Measurements from ENCODE around the gene DLST.

Gene DLST

DNA sequence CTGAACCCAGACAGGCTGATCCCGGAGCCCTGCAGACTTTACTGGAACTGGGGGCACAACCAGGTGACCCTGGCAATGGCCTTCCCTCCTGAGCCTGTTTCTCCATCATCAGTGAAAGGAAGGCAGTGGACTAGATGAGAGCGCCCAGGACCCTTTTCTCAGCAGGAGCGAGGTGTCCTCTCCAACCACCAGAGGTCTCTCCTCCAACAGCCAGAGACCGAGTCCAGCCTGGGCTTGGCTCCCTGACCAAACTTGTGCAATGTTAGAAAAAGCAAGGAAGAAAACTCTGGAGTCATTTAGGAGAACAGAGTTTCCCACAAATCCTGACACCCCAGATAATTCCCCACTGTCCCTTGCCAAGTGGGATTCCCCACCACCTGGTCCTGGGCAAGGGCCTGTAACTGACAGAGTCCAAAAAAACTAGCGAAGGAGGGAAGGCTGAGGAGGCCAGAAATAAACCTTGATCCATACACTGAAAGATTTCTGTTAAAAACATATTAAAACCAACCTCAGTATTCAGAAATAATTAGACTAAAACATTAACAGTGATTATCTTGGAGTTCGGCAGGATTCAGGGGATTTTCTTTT, 32.4 kb downstream of the DLST start:
- peak overlapping the region in 3 of 5 donors; percentile 30 to 43 (median 42) for H3K9ac ChIP-seq (ENCODE audit: low read length in 5 of 5)
- H3K4me3 ChIP-seq (ENCODE audit: low read depth in 1 of 5, low read length in 5 of 5): no peak overlapping the region
- no peaks in the 10 kb centered on the region for H3K9me3 ChIP-seq (ENCODE audit: control insufficient read depth in 5 of 5, low read length in 5 of 5)
- peaks cover 18 to 44% (median 36%) of the 10 kb centered on the region in 5 donors for H3K4me1 ChIP-seq (ENCODE audit: control insufficient read depth in 5 of 5, insufficient read depth in 5 of 5, low read length in 5 of 5)
- peak overlapping the region; percentile 54 for H3K27ac ChIP-seq (ENCODE audit: low read depth, low read length)
- peaks cover 0 to under 1% (median 0%) of the 10 kb centered on the region in 5 donors for H3K36me3 ChIP-seq (ENCODE audit: control insufficient read depth in 5 of 5, insufficient read depth in 5 of 5, low read length in 5 of 5)
- H3K27me3 ChIP-seq (ENCODE audit: control insufficient read depth in 5 of 5, insufficient read depth in 4 of 5, low read length in 5 of 5): no peaks in the 10 kb centered on the region

DNA sequence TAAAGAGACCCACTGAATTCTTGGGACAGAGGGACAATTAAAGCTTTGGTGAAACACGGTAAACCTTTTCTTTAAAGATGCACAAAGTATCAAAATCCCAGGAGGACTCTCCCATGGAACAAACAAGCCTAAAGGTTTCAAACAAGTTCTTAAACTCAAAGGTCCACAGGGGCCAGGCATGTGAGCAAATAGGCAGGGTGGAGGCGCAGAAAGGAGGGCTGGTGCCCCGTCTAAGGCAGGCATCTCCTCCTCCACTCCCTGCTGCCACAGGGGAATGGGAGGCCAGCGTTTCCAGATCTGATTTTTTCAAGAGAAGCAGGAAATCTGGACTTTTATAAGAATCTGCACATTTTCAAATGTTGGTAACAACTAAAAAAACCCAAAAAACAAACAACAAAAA, 33.7 kb downstream of the DLST start:
- H3K27me3 ChIP-seq (ENCODE audit: control insufficient read depth in 5 of 5, insufficient read depth in 4 of 5, low read length in 5 of 5): no peaks in the 10 kb centered on the region
- no peak overlapping the region for H3K4me3 ChIP-seq (ENCODE audit: low read depth in 1 of 5, low read length in 5 of 5)
- peaks cover 18 to 43% (median 36%) of the 10 kb centered on the region in 5 donors for H3K4me1 ChIP-seq (ENCODE audit: control insufficient read depth in 5 of 5, insufficient read depth in 5 of 5, low read length in 5 of 5)
- no peaks in the 10 kb centered on the region for H3K9me3 ChIP-seq (ENCODE audit: control insufficient read depth in 5 of 5, low read length in 5 of 5)
- H3K36me3 ChIP-seq (ENCODE audit: control insufficient read depth in 5 of 5, insufficient read depth in 5 of 5, low read length in 5 of 5): peaks cover 0 to 4% (median 0%) of the 10 kb centered on the region in 5 donors
- peak overlapping the region; percentile 33 for H3K27ac ChIP-seq (ENCODE audit: low read depth, low read length)
- H3K9ac ChIP-seq (ENCODE audit: low read length in 5 of 5): no peak overlapping the region

DNA sequence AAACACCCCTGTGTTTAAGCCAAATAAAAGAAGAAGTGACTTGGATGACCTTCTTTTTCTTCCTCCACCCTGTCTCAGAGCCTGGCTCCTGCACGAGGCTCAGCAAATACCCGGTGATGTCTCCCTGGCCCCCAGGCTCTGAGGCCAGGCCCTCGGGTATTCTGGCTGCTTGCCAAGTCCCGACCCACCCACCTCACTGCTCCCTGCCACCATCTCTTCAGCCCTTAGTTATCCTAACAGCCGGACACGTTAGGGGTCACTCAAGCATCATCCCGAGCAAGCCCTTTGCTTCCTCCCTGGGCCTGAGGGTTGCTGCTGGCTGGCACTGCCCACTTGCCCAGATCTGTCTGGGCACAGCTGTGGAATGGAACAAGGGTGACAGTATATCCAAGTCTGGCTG, 34.1 kb downstream of the DLST start:
- Histone ChIP-seq H3K4me3 (ENCODE audit: low read depth in 1 of 5, low read length in 5 of 5) (no peak overlapping the region), H3K27me3 (ENCODE audit: control insufficient read depth in 5 of 5, insufficient read depth in 4 of 5, low read length in 5 of 5) (no peaks in the 10 kb centered on the region), H3K9me3 (ENCODE audit: control insufficient read depth in 5 of 5, low read length in 5 of 5) (no peaks in the 10 kb centered on the region), H3K27ac (ENCODE audit: low read depth, low read length) (no peak overlapping the region), H3K36me3 (ENCODE audit: control insufficient read depth in 5 of 5, insufficient read depth in 5 of 5, low read length in 5 of 5) (peaks cover 0 to 4% (median 0%) of the 10 kb centered on the region in 5 donors), H3K9ac (ENCODE audit: low read length in 5 of 5) (no peak overlapping the region), H3K4me1 (ENCODE audit: control insufficient read depth in 5 of 5, insufficient read depth in 5 of 5, low read length in 5 of 5) (peaks cover 18 to 40% (median 36%) of the 10 kb centered on the region in 5 donors)

DNA sequence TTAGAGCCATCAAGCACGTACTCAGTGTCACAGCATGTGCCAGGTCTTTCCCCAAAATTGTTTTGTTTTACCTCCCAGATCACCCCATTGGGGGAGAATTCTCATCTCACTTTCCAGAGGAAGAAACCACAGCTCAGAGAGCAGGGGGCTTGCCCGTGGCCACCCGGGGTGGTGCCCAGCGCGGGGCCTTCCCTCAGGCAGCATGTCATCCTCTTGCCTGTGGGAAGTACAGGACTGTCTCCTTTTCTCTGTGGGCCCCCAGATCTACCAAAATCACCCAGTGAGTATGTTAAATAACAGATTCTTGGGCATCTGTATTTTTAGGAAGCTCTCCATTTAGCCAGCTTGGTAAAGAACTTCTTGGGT, 35.4 kb downstream of the DLST start:
- Histone ChIP-seq H3K4me1 (ENCODE audit: control insufficient read depth in 5 of 5, insufficient read depth in 5 of 5, low read length in 5 of 5) (peaks cover 18 to 40% (median 36%) of the 10 kb centered on the region in 5 donors), H3K36me3 (ENCODE audit: control insufficient read depth in 5 of 5, insufficient read depth in 5 of 5, low read length in 5 of 5) (peaks cover 0 to 4% (median 0%) of the 10 kb centered on the region in 5 donors), H3K27ac (ENCODE audit: low read depth, low read length) (peak overlapping the region; percentile 75), H3K9me3 (ENCODE audit: control insufficient read depth in 5 of 5, low read length in 5 of 5) (no peaks in the 10 kb centered on the region), H3K9ac (ENCODE audit: low read length in 5 of 5) (peak overlapping the region in 4 of 5 donors; percentile 7 to 61 (median 50)), H3K4me3 (ENCODE audit: low read depth in 1 of 5, low read length in 5 of 5) (no peak overlapping the region), H3K27me3 (ENCODE audit: control insufficient read depth in 5 of 5, insufficient read depth in 4 of 5, low read length in 5 of 5) (no peaks in the 10 kb centered on the region)

DNA sequence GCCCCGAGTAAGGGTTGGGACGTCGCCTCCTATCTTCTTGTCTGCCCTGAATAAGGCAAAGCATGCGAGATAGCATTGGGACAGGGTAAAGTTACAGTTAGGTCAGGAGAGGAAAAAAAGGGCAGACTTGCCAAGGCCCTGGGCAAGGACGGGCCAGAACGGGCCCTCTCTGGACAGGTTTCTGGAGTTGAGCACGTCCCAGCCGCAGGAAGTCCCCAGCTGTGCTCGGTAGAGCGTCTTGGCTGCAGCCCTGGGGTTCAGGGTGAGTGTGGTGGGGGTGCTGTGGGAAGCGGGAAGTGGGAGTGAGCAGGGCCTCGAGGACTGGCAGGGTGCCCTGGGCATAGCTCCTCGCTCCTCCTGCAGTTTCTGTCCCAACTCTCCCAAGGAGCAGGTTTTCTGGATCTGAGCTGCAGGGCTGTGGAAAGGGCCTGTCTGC, 35.9 kb downstream of the DLST start:
- Histone ChIP-seq H3K4me1 (ENCODE audit: control insufficient read depth in 5 of 5, insufficient read depth in 5 of 5, low read length in 5 of 5) (peaks cover 18 to 45% (median 41%) of the 10 kb centered on the region in 5 donors), H3K27ac (ENCODE audit: low read depth, low read length) (peak overlapping the region; percentile 75), H3K9me3 (ENCODE audit: control insufficient read depth in 5 of 5, low read length in 5 of 5) (no peaks in the 10 kb centered on the region), H3K9ac (ENCODE audit: low read length in 5 of 5) (peak overlapping the region; percentile 7 to 61 (median 45)), H3K27me3 (ENCODE audit: control insufficient read depth in 5 of 5, insufficient read depth in 4 of 5, low read length in 5 of 5) (no peaks in the 10 kb centered on the region), H3K36me3 (ENCODE audit: control insufficient read depth in 5 of 5, insufficient read depth in 5 of 5, low read length in 5 of 5) (peaks cover 0 to 4% (median 0%) of the 10 kb centered on the region in 5 donors), H3K4me3 (ENCODE audit: low read depth in 1 of 5, low read length in 5 of 5) (no peak overlapping the region)

DNA sequence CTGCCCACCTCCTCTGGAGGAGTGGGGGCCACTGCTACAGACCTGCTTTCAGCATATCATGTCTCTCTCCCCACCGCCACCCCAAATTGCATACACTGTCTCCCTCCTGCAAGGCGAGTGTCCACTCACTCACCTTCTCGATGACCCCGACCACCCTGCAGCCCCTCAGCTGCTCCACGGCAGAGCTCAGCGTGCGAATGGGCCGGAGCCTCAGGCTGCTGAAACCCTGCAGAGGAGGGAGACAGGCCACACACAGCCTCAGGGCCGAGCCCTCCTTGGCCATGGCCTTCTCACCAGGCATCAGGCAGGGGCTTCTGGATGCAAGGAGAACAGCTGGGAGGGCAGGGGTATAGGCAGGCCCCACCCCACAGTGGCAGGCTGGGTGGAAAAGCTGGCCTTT, 36.7 kb downstream of the DLST start:
- Histone ChIP-seq H3K36me3 (ENCODE audit: control insufficient read depth in 5 of 5, insufficient read depth in 5 of 5, low read length in 5 of 5) (peaks cover 0 to 4% (median 0%) of the 10 kb centered on the region in 5 donors), H3K9ac (ENCODE audit: low read length in 5 of 5) (peak overlapping the region in 1 of 5 donors; percentile 35), H3K4me1 (ENCODE audit: control insufficient read depth in 5 of 5, insufficient read depth in 5 of 5, low read length in 5 of 5) (peaks cover 18 to 50% (median 46%) of the 10 kb centered on the region in 5 donors), H3K27me3 (ENCODE audit: control insufficient read depth in 5 of 5, insufficient read depth in 4 of 5, low read length in 5 of 5) (no peaks in the 10 kb centered on the region), H3K9me3 (ENCODE audit: control insufficient read depth in 5 of 5, low read length in 5 of 5) (no peaks in the 10 kb centered on the region), H3K27ac (ENCODE audit: low read depth, low read length) (no peak overlapping the region), H3K4me3 (ENCODE audit: low read depth in 1 of 5, low read length in 5 of 5) (no peak overlapping the region)

DNA sequence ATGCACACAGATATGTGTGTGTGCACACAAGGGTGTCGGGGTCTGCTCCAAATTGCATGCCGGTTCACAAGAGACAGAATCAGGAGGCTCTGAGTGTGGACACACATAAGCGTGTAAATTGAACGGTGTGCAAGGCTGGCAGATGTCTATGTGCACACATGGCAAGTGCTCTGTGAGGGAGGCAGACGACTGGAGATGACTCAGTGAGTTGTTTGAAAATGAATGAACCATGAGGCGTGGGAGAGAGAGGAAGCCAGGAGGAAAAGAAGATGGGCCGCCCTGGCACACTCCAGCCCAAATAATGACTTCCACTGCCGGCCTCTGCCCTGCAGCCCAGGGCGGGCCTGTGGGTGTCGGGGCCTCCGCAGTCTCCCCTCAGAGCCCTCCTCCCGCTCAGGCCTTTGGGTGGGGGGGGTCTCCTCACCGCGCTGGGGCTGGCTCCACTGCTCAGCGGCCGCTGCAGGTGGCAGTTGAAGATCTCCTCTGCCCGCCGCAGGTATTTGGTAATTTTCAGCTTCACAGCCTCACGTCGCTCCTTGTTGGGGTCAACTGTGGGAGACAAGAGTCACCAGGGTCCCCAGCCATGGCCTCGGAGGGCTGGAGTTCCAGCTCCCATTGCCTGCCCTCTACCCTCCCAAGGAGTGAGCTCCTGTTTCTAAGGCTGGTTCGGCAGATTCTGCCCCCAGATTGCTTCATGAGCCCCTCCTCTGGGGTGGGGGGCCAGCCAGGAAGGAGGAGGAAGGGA, 37.9 kb downstream of the DLST start:
- H3K27ac ChIP-seq (ENCODE audit: low read depth, low read length): no peak overlapping the region
- peak overlapping the region in 1 of 5 donors; percentile 35 for H3K9ac ChIP-seq (ENCODE audit: low read length in 5 of 5)
- H3K9me3 ChIP-seq (ENCODE audit: control insufficient read depth in 5 of 5, low read length in 5 of 5): no peaks in the 10 kb centered on the region
- H3K4me3 ChIP-seq (ENCODE audit: low read depth in 1 of 5, low read length in 5 of 5): no peak overlapping the region
- H3K27me3 ChIP-seq (ENCODE audit: control insufficient read depth in 5 of 5, insufficient read depth in 4 of 5, low read length in 5 of 5): no peaks in the 10 kb centered on the region
- H3K4me1 ChIP-seq (ENCODE audit: control insufficient read depth in 5 of 5, insufficient read depth in 5 of 5, low read length in 5 of 5): peaks cover 15 to 45% (median 41%) of the 10 kb centered on the region in 5 donors
- peaks cover 0 to 4% (median 0%) of the 10 kb centered on the region in 5 donors for H3K36me3 ChIP-seq (ENCODE audit: control insufficient read depth in 5 of 5, insufficient read depth in 5 of 5, low read length in 5 of 5)

DNA sequence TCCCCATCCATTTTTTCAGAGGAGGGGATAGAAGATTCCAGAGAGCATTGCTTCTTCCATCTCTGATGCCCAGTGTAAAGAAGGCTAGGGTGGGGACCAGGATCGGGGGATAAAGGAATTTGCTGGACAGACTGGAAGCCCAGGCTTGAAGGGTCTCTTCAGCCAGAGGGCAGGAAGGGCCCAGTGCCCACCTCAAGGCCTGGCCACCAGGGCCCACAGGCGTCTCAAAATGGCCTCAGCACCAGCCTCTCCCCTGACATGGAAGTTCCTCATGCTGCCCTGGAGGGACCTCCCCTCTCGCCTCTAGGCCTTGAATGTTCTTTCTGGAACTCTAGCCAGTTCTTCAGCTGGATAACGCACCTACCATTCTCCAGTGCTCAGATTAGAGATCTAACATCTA, 38.6 kb downstream of the DLST start:
- Histone ChIP-seq H3K27ac (ENCODE audit: low read depth, low read length) (no peak overlapping the region), H3K4me1 (ENCODE audit: control insufficient read depth in 5 of 5, insufficient read depth in 5 of 5, low read length in 5 of 5) (peaks cover 15 to 45% (median 41%) of the 10 kb centered on the region in 5 donors), H3K9ac (ENCODE audit: low read length in 5 of 5) (peak overlapping the region in 1 of 5 donors; percentile 35), H3K36me3 (ENCODE audit: control insufficient read depth in 5 of 5, insufficient read depth in 5 of 5, low read length in 5 of 5) (peaks cover 0 to 4% (median 0%) of the 10 kb centered on the region in 5 donors), H3K9me3 (ENCODE audit: control insufficient read depth in 5 of 5, low read length in 5 of 5) (no peaks in the 10 kb centered on the region), H3K27me3 (ENCODE audit: control insufficient read depth in 5 of 5, insufficient read depth in 4 of 5, low read length in 5 of 5) (no peaks in the 10 kb centered on the region), H3K4me3 (ENCODE audit: low read depth in 1 of 5, low read length in 5 of 5) (no peak overlapping the region)

DNA sequence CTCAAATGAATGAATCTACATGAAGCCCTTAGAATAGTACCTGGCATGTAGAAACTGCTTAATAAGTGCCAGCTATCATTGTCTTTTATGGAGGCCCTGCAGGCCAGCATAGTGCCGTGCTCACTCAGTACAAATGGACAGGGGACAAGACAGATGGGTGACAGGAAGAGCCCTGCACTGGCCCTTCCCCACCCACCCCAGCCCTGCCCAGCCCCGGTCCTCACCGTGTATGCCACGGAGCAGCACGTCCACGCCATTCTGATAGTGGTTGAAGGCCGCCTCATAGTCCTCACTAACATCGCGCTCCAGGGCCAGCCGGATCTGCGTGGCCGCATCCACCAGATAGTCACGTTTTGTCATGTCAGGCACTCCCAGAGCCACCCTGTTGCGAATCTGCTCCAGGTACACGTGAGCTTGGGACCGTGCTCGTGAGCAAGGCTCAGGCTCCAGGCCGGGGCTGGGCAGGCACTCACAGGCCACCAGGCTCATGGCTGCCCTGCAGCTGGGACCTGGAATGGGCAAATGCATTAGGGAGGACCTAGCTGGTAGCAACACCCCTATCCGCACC, 39.4 kb downstream of the DLST start:
- Histone ChIP-seq H3K4me1 (ENCODE audit: control insufficient read depth in 5 of 5, insufficient read depth in 5 of 5, low read length in 5 of 5) (peaks cover 15 to 38% (median 34%) of the 10 kb centered on the region in 5 donors), H3K9ac (ENCODE audit: low read length in 5 of 5) (no peak overlapping the region), H3K36me3 (ENCODE audit: control insufficient read depth in 5 of 5, insufficient read depth in 5 of 5, low read length in 5 of 5) (peaks cover 0 to 4% (median 0%) of the 10 kb centered on the region in 5 donors), H3K4me3 (ENCODE audit: low read depth in 1 of 5, low read length in 5 of 5) (no peak overlapping the region), H3K27ac (ENCODE audit: low read depth, low read length) (no peak overlapping the region), H3K27me3 (ENCODE audit: control insufficient read depth in 5 of 5, insufficient read depth in 4 of 5, low read length in 5 of 5) (no peaks in the 10 kb centered on the region), H3K9me3 (ENCODE audit: control insufficient read depth in 5 of 5, low read length in 5 of 5) (no peaks in the 10 kb centered on the region)

All from subcutaneous abdominal adipose tissue (tissue), 5 donors.